HG03039 (cell line): ENCODE data around the gene MAPRE2.

ENCODE experiments used
- ATAC-seq: cut with Tn5 transposase; IDR thresholded peaks from one replicate; pipeline ENCODE4 v1.9.1; 2021; ENCODE audit warnings: mild to moderate bottlenecking, moderate library complexity; ENCODE audit not compliant: unreplicated experiment

MAPRE2 gene

DNA sequence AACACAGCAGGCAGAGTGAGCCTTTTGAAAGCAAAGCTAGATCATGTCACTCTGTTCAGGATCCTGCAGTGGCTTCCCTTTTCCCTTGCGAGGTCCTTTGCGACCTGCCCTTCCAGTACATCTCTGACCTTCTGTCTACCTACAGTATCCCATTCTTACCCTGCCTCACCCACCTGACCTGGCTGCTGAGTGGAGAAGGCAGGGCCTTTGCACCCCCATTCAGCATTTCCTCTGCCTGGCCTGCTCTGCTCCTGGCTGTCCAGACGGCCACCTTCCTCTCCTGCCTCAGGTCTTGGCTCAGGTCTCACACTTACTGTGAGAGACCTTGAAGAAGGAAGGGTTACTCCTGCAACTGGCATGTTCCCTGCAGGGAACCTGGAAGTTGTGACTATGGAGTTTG is 77.4 kb downstream of the MAPRE2 start:
- ATAC-seq = no peak

- no peak for ATAC-seq
Observed at GRCh38 chr18:35121038-35121437, 79.8 kb downstream of the MAPRE2 start.

DNA sequence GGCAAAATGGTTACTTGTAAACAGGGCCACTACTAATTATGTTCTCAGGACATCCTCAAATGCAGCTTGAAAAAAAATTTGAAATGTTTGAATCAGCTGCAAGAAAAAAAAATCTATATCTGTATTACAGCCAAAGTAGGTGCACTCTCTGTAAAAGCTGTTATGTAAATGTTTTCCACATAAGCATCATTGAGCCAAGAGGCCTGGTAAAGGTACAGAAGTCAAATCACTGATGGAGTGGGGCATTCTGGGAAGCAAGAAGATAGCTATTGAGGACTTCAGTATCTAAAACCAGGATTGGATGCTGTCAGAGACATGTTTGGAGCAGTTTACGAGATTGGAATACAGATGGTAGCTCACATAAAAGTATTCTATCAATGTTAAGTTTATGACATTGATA is 80.3 kb downstream of the MAPRE2 start:
- no peak for ATAC-seq

GRCh38 chr18:35122586-35123224 is 81.5 kb downstream of the MAPRE2 start:
- ATAC-seq = peak; percentile 81

- no peak for ATAC-seq
Observed at GRCh38 chr18:35123811-35124210, 82.6 kb downstream of the MAPRE2 start.

- ATAC-seq = no peak
Observed at GRCh38 chr18:35127201-35127600, 86.0 kb downstream of the MAPRE2 start.

GRCh38 chr18:35128675-35129074 is 87.5 kb downstream of the MAPRE2 start:
- no peak for ATAC-seq

DNA sequence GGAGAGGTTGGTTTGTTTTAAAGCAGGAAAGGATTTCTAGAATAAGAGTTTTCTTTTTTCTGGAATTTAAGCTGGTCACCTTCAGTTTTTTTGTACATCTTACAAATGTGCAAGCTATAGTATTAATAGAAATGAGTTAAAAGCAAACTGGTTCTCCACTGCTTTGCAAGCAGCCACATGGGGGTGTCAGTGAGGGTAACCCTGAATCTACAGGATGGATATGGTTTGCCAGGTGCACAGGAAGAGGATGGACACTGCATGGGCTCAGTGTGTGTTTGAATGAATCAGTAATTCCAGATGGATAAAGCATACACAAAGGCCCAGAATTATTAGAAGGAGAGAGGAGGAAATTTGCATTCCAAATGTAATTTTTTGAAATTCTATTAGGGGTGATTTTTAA is 89.0 kb downstream of the MAPRE2 start:
- ATAC-seq = no peak

DNA sequence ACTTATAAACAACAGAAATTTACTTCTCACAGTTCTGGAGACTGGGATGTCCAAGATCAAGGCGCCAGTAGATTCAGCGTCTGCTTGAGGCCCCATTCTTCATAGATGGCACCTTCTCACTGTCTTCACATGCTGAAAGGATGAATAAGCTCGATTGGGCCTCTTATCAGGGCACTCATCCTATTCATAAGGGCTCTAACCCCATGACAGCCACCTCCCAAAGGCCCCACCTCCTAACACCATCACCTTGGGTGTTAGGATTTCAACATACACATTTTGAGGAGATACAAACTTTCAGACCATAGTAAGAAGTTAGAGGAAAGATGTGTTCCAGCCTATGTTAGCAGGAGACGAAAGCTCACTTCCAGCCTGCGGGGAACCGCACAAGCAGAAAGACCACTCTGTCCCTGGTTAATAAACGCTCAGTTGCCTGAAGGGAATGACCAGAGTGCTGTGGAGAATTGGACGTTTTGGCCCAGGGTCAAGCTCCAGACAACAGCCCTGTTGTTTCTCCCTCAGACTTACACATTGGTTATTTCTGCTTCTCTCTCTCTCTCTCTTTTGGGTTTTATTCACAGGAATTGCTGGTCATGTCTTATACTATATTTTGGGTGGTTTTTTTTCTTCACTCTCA is 90.3 kb downstream of the MAPRE2 start:
- no peak for ATAC-seq

- no peak for ATAC-seq
Observed at GRCh38 chr18:35132021-35132902, 91.0 kb downstream of the MAPRE2 start.

- ATAC-seq = no peak
Observed at GRCh38 chr18:35134190-35134730, 93.0 kb downstream of the MAPRE2 start.

DNA sequence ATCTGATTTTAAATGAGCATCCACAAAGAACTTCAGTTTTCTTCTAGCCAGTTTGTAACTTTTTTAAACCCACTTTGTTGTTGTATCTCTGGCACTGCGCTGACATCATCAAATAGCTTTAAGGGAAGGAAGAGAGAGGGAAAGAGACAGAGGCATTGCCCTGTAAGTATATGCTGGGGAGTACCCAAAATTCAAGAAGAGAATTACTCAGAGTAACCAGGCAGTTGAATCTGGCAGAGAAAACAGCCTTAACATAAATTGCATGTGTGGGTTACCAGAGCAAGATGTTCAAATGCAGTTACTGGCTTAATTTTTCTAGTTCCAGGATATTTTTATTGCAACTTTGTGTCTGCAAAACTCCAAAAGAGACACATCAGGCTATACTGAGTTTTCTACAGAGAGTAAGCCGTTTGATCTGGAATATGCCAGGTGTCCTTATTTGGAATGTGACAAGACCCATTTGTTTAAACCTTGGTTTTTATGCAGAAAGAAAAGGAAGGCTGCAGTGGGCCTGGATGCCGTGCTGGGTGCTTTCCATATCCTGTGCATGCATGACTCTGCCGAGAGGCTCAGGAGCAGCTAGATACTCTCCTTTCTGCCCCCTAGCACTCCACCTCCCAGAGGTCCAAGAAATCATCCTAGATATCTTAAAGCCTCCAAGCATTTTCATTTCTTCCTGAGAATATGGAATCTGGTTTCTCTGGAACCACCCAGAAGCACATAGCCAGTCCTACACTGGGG is 93.7 kb downstream of the MAPRE2 start:
- ATAC-seq = no peak

DNA sequence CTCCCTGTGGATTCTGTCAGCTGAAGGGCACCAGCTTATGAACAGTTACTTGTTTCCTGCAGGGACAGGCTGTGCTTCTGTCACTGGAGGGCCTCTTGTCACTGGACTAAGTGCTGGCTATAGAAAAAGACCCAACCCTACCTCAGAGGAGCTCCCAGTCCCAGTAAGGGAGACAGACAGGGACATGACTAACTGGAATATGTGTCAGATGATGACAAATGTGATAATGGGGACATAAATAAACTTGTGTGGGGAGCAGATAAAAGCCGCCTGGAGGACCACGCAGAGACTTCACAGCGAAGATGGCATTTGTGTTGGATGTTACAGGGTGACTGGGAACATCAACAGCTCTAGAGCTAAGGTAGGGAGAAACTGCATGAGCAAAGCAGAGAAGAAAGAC is 95.0 kb downstream of the MAPRE2 start:
- no peak for ATAC-seq

DNA sequence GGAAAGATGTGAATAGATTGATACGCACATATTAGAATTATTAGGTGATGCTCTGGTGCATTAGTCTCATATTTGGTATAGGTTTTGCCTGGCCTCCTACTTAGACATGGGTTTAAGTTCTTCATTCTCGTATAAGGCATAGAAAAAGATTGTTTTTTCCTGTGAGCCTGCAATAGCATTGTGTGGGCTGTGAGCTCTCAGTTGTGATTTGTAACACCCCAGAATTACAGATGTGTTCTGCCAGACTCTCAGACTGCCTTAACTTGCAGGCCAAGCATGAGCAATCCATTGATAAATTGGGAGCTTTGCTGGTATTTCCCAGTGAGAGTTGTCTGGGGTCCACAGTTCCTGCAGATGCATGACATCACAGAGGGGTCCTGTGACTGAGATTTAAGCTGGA is 95.7 kb downstream of the MAPRE2 start:
- ATAC-seq = no peak

GRCh38 chr18:35137632-35138031 is 96.4 kb downstream of the MAPRE2 start:
- ATAC-seq = no peak

DNA sequence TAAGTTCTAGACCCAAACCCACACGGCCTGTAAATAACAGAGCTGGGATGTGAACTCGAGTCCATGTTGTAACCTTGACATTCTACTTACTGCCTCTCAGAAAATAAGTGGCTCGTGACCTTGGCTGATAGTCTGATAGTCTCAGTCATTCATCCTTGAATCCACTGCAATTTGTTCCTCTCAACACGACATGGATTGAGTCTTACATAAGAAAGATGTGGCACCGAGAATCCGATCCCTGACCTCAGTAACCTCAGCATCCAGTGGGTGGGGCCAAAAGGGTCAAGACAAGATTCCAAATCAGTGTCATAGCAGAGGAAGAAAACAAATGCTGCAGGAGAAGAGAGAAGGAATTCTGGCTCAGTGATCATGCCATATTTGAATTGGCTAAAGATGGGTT is 97.6 kb downstream of the MAPRE2 start:
- ATAC-seq = no peak

DNA sequence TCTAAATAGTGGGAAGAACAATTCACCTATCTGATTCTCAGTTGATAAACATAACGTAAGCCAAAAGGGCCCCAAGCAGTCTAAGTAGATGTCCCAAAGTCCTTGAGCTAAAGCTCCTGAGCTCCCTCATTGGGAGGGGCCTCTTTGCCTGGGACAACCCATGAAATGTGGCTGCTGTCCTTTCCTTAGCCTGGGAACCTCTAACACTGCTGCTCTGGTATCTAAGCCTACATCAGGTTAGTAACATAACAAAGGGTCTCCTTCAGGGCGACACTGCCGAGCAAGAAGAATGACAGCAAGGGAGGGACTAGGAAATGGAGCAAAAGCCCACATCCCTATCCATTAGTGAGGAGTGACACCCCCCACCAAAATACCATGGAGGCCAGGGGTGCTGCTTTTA is 98.3 kb downstream of the MAPRE2 start:
- ATAC-seq = no peak

- ATAC-seq = no peak
Observed at GRCh38 chr18:35141077-35141476, 99.9 kb downstream of the MAPRE2 start.

- peak; percentile 39 for ATAC-seq
Observed at GRCh38 chr18:35141567-35142274, 100.5 kb downstream of the MAPRE2 start.

DNA sequence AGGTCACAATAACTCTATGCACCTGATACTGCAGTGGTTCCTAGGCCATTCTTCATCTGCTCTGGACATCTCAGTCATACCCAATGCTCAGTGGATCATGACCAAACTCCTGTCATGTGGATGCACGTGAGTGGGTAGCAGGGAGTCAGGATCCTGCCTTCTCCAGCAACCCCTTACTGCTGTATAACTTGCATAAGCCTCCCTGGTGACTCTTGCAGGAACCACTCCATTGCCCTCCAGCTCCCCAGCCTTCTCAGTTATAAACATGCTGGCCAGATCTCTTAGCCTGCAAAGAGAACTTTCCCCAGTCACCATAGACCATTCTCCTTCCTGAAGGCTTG is 101.0 kb downstream of the MAPRE2 start:
- ATAC-seq = no peak
